A673 (cell line): ENCODE data around the gene GSG1L2.

Source experiments
- EZH2 ChIP-seq: fragments of 200-600 bp; sonication (generic); IDR thresholded peaks from 2 replicates; pipeline ENCODE4 v1.6.1; 2017; ENCODE audit warnings: borderline replicate concordance, low read depth, mild to moderate bottlenecking, mixed read lengths, antibody characterized with exemption, low read length; ENCODE audit not compliant: poor library complexity, severe bottlenecking
- TF ChIP-seq, protein P1 (sequence below): fragments of 300-800, 200-600 bp; sonication (generic); conservative IDR thresholded peaks from 2 replicates; pipeline ENCODE4 v1.5.1; 2017; ENCODE audit warnings: low read depth, mild to moderate bottlenecking, antibody characterized with exemption, low read length, moderate library complexity, mixed read lengths

DNA sequence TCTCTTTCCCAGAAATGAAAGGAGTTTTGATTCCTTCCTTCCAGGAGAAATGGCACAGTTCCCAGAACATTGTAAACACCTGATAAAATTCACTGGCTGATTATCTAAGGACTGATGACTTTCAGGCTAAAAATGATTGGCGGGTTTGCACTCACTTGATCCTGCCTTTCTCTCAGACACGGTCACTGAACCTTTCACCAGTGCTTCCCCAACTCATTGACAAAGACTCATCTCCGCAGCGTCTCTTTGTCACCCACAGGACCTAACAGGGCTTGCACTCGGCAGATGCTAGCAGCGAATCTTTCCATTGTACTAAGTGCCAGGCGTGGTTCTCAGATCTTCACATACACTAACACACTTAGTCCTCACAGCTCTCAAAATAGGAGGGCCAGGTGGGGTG is 23.2 kb downstream of the GSG1L2 start:
- TF ChIP-seq, protein P1, sequence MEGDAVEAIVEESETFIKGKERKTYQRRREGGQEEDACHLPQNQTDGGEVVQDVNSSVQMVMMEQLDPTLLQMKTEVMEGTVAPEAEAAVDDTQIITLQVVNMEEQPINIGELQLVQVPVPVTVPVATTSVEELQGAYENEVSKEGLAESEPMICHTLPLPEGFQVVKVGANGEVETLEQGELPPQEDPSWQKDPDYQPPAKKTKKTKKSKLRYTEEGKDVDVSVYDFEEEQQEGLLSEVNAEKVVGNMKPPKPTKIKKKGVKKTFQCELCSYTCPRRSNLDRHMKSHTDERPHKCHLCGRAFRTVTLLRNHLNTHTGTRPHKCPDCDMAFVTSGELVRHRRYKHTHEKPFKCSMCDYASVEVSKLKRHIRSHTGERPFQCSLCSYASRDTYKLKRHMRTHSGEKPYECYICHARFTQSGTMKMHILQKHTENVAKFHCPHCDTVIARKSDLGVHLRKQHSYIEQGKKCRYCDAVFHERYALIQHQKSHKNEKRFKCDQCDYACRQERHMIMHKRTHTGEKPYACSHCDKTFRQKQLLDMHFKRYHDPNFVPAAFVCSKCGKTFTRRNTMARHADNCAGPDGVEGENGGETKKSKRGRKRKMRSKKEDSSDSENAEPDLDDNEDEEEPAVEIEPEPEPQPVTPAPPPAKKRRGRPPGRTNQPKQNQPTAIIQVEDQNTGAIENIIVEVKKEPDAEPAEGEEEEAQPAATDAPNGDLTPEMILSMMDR: no peak
- TF ChIP-seq EZH2: no peak
